ENCODE results near the gene CCDC134. TPM values are rescaled to one million over a fixed set of nuclear protein-coding genes. Genes with fewer than 3 reads are reported as not detected.

The CCDC134 gene
- total and polyA plus RNA-seq, 2 of the 13 experiments (the other 11 are each of a cell fraction or from before 2014, with no cell fraction given): 4.8 to 17.4 TPM

GRCh38 chr22:41833369-41834004, 33.0 kb downstream of the CCDC134 start (continued):
- TF ChIP-seq, protein P1, sequence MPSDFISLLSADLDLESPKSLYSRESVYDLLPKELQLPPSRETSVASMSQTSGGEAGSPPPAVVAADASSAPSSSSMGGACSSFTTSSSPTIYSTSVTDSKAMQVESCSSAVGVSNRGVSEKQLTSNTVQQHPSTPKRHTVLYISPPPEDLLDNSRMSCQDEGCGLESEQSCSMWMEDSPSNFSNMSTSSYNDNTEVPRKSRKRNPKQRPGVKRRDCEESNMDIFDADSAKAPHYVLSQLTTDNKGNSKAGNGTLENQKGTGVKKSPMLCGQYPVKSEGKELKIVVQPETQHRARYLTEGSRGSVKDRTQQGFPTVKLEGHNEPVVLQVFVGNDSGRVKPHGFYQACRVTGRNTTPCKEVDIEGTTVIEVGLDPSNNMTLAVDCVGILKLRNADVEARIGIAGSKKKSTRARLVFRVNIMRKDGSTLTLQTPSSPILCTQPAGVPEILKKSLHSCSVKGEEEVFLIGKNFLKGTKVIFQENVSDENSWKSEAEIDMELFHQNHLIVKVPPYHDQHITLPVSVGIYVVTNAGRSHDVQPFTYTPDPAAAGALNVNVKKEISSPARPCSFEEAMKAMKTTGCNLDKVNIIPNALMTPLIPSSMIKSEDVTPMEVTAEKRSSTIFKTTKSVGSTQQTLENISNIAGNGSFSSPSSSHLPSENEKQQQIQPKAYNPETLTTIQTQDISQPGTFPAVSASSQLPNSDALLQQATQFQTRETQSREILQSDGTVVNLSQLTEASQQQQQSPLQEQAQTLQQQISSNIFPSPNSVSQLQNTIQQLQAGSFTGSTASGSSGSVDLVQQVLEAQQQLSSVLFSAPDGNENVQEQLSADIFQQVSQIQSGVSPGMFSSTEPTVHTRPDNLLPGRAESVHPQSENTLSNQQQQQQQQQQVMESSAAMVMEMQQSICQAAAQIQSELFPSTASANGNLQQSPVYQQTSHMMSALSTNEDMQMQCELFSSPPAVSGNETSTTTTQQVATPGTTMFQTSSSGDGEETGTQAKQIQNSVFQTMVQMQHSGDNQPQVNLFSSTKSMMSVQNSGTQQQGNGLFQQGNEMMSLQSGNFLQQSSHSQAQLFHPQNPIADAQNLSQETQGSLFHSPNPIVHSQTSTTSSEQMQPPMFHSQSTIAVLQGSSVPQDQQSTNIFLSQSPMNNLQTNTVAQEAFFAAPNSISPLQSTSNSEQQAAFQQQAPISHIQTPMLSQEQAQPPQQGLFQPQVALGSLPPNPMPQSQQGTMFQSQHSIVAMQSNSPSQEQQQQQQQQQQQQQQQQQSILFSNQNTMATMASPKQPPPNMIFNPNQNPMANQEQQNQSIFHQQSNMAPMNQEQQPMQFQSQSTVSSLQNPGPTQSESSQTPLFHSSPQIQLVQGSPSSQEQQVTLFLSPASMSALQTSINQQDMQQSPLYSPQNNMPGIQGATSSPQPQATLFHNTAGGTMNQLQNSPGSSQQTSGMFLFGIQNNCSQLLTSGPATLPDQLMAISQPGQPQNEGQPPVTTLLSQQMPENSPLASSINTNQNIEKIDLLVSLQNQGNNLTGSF (CRISPR knock-in tag; IDR thresholded peaks at IDR 0.05): peak; percentile 67; the same call in 1 of the 2 replicates
- TF ChIP-seq KLF15 (CRISPR knock-in tag; IDR thresholded peaks at IDR 0.05; ENCODE audit: borderline replicate concordance): peak; percentile 48; the same call in 1 of the 2 replicates
- peak; percentile 53; the same call in 1 of the 2 replicates for TF ChIP-seq CCDC6 (CRISPR knock-in tag; IDR thresholded peaks at IDR 0.05)
- 0 out of 2 replicates have a peak, but pooled peaks have one; percentile 29 for TF ChIP-seq KDM4B (CRISPR knock-in tag; IDR thresholded peaks at IDR 0.05)
- TF ChIP-seq, protein P2, sequence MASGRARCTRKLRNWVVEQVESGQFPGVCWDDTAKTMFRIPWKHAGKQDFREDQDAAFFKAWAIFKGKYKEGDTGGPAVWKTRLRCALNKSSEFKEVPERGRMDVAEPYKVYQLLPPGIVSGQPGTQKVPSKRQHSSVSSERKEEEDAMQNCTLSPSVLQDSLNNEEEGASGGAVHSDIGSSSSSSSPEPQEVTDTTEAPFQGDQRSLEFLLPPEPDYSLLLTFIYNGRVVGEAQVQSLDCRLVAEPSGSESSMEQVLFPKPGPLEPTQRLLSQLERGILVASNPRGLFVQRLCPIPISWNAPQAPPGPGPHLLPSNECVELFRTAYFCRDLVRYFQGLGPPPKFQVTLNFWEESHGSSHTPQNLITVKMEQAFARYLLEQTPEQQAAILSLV (CRISPR knock-in tag; IDR thresholded peaks at IDR 0.05; ENCODE audit: borderline replicate concordance): 0 out of 2 replicates have a peak, but pooled peaks have one; percentile 67
- no peak; the same call in 1 of the 2 replicates for TF ChIP-seq E2F1 (CRISPR knock-in tag; IDR thresholded peaks at IDR 0.05)
- TF ChIP-seq TEAD3 (CRISPR knock-in tag; optimal IDR thresholded peaks at IDR 0.05; ENCODE audit: borderline replicate concordance): no peak
- no peak for TF ChIP-seq SIX4 (CRISPR knock-in tag; IDR thresholded peaks at IDR 0.05)
- TF ChIP-seq CHD4 (IDR thresholded peaks at IDR 0.05; ENCODE audit: borderline replicate concordance, low read length): no peak
- peak; percentile 60; the same call in 1 of the 2 replicates for TF ChIP-seq HES4 (CRISPR knock-in tag; IDR thresholded peaks at IDR 0.05; ENCODE audit: borderline replicate concordance)
- peak; percentile 63 for TF ChIP-seq AGO1 (IDR thresholded peaks at IDR 0.05; ENCODE audit: low read depth, low read length, poor library complexity, severe bottlenecking)
- TF ChIP-seq, protein P3, sequence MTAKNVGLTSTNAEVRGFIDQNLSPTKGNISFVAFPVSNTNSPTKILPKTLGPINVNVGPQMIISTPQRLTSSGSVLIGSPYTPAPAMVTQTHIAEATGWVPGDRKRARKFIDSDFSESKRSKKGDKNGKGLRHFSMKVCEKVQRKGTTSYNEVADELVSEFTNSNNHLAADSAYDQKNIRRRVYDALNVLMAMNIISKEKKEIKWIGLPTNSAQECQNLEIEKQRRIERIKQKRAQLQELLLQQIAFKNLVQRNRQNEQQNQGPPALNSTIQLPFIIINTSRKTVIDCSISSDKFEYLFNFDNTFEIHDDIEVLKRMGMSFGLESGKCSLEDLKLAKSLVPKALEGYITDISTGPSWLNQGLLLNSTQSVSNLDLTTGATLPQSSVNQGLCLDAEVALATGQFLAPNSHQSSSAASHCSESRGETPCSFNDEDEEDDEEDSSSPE (CRISPR knock-in tag; IDR thresholded peaks at IDR 0.05): peak; percentile 47; the same call in 1 of the 2 replicates
- TF ChIP-seq ZBTB14 (CRISPR knock-in tag; IDR thresholded peaks at IDR 0.05): peak; percentile 79
- TF ChIP-seq, protein P4, sequence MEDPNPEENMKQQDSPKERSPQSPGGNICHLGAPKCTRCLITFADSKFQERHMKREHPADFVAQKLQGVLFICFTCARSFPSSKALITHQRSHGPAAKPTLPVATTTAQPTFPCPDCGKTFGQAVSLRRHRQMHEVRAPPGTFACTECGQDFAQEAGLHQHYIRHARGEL (CRISPR knock-in tag; IDR thresholded peaks at IDR 0.05): peak; percentile 70; the same call in 1 of the 2 replicates
- peak; percentile 26; the same call in 1 of the 2 replicates for TF ChIP-seq ZNF30 (CRISPR knock-in tag; IDR thresholded peaks at IDR 0.05)
- no peak for TF ChIP-seq HMG20A (CRISPR knock-in tag; IDR thresholded peaks at IDR 0.05; ENCODE audit: borderline replicate concordance)
- peak; percentile 49; the same call in 1 of the 2 replicates for TF ChIP-seq ZNF772 (CRISPR knock-in tag; IDR thresholded peaks at IDR 0.05)
- TF ChIP-seq KDM5B (CRISPR knock-in tag; IDR thresholded peaks at IDR 0.05; ENCODE audit: borderline replicate concordance): peak; percentile 56; the same call in 1 of the 2 replicates
